Keratinocyte (primary cell): ENCODE results near the gene TSR3.

ENCODE experiments used
- CTCF ChIP-seq, 3 experiments: IDR thresholded peaks in 1 of 3; conservative IDR thresholded peaks in 1 of 3; optimal IDR thresholded peaks in 1 of 3; 2 replicates in 2 of 3; 3 replicates in 1 of 3; pipeline versions ENCODE3 to v1.5.1; 2011; ENCODE audit warnings: low read length in 3 of 3, mild to moderate bottlenecking in 3 of 3, moderate library complexity in 2 of 3, control low read depth in 1 of 3, inconsistent platforms in 1 of 3; ENCODE audit not compliant: insufficient read depth in 2 of 3; ENCODE audit errors: extremely low read depth in 1 of 3
- EZH2 ChIP-seq: IDR thresholded peaks from one replicate; pipeline ENCODE4 v1.6.1; 2012; ENCODE audit warnings: inconsistent platforms, mild to moderate bottlenecking, low read length, moderate library complexity

- TF ChIP-seq CTCF (optimal IDR thresholded peaks at IDR 0.05 in 1 of 3, IDR thresholded peaks at IDR 0.05 in 1 of 3, conservative IDR thresholded peaks at IDR 0.05 in 1 of 3; ENCODE audit: extremely low read depth in 1 of 3, insufficient read depth in 2 of 3, low read length in 3 of 3), result no peak
- no peak for TF ChIP-seq EZH2
Measured at GRCh38 chr16:1379304-1380076, 27.8 kb upstream of the TSR3 start.
